NCI-H446 treated with DMSO at 0.1 percent for 48 hours (cell line): ENCODE measurements around the gene PIGT.

Experiments used
- DNase-seq: peaks from one replicate; lab custom pipeline; 2025; lab: John Stamatoyannopoulos, UW

PIGT gene

GRCh38 chr20:45400346-45401031 lies 15.5 kb upstream of the PIGT start:
- DNase-seq, result no peak

GRCh38 chr20:45402946-45403345 lies 13.0 kb upstream of the PIGT start:
- DNase-seq, result no peak

- DNase-seq, result no peak
These were observed 11.5 kb upstream of the PIGT start for GRCh38 chr20:45404438-45404837.

- no peak for DNase-seq
These were observed 10.2 kb upstream of the PIGT start for GRCh38 chr20:45405571-45406259.

GRCh38 chr20:45406260-45407066 lies 9.5 kb upstream of the PIGT start:
- no peak for DNase-seq

GRCh38 chr20:45407067-45407745 lies 8.7 kb upstream of the PIGT start:
- DNase-seq, result no peak

GRCh38 chr20:45407783-45408645 lies 7.9 kb upstream of the PIGT start, which contains the start of gene DBNDD2:
Gene DBNDD2, plus strand, starts transcription at chr20:45408289. Its CDS starts 179 bp downstream, at chr20:45408468.
- no peak for DNase-seq

- no peak for DNase-seq
These were observed 7.2 kb upstream of the PIGT start for GRCh38 chr20:45408646-45409213.

GRCh38 chr20:45409521-45410272 lies 6.2 kb upstream of the PIGT start:
- DNase-seq, result no peak

- no peak for DNase-seq
These were observed 5.1 kb upstream of the PIGT start for GRCh38 chr20:45410887-45411286.

- DNase-seq, result no peak
These were observed 3.3 kb upstream of the PIGT start for GRCh38 chr20:45412653-45413052.

GRCh38 chr20:45413479-45413878 lies 2.5 kb upstream of the PIGT start:
- DNase-seq, result no peak

- DNase-seq, result no peak
These were observed 976 bp downstream of the PIGT start for GRCh38 chr20:45416917-45417316.

GRCh38 chr20:45419188-45420091 lies 3.5 kb downstream of the PIGT start:
- DNase-seq, result no peak

- DNase-seq, result no peak
These were observed 4.2 kb downstream of the PIGT start for GRCh38 chr20:45420125-45420524.

- no peak for DNase-seq
These were observed 7.8 kb downstream of the PIGT start for GRCh38 chr20:45423700-45424099.

GRCh38 chr20:45425561-45425960 lies 9.6 kb downstream of the PIGT start:
- no peak for DNase-seq

- DNase-seq, result no peak
These were observed 10.5 kb downstream of the PIGT start for GRCh38 chr20:45426320-45427016.
